ENCODE results near the gene SCTR.

Gene SCTR

DNA sequence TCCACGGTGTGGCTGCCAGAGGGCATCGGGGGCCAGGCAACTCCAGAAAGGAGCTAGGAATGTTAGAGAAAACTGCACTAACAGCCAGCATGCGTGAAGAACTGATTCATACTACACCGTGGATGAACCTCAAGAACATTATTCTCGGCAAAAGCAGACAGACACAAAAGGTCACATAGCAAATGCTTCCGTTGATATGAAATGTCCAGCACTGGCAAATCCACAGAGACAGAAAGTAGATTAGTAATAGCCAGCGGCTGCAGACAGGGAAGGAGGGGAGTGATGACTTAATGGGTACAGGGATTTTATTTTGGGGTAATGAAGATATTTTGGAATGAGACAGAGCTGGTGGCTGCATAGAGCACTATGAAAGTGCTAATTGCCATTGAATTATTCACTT, 37.4 kb downstream of the SCTR start:
- DNase-seq = no peak

DNA sequence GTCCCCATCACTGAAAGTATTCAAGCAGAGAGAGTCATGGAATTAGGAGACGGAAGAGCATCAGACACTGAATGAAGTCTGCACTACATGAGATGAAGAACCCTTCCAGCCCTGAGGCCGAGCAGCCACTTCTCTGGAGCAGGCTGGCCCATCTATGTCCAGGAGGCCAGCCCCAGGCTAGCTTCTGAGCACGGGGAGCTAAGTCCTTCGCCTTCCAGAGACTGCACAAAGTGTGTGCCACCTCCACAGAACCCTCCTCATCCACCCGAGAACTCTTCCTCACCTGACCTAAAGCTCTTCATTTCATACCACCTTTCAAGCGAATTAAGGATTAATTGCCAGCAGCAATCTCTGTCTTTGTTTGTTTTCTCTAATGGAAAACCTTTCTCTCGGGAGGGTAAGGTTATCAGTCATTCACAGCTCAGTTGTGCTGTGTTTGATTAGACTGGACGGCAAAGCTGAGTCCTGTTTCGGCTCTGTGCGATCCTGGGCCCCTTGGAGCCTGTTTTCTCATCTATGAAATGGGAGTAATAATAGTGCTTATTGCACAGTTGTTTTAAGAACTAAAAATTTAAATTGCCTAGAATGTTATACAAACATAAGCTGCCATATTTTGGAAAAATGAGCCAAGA, 38.0 kb downstream of the SCTR start:
- DNase-seq = no peak

- DNase-seq = no peak
These were observed 38.8 kb downstream of the SCTR start for GRCh38 chr2:119485336-119486110.

DNA sequence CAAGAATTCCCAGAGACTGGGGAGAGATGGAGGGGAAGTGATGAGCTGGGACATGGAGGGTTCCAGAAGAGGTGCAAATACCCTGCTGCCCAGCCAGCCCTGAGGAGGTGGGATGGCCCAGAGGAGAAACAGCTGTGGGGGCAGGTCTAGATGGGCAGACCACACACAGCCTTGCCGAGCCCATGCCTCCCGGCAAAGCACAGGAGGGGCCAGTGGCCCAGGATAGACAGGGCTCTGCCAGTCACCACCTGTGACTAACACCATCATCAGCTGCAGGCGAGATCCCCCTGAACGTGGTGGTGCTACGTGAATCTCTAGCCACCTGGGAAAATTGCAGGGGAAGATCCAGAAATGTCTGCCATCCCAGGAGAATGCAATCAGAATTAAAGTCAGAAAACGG, 39.4 kb downstream of the SCTR start:
- DNase-seq = no peak

GRCh38 chr2:119483896-119484718, 40.2 kb downstream of the SCTR start:
- DNase-seq = no peak

DNA sequence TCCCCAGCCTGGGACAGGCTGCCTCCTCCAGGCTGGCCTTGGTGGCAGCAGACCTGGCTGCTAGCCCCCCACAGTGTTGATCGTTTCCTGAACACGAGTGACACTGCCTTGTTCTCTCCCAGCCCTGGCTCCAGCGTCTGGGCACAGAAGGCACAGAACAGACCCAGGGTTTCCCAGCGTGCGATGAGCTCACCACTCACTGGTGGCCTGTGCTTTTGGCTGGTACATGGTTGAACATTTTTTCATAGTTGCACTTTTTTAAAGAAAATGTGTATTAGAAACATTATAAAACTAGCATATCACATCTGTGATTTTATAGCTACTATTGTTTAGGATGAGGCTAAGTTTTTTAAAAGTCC, 40.9 kb downstream of the SCTR start:
- DNase-seq = no peak

- peak; percentile 71 for DNase-seq
These were observed 41.5 kb downstream of the SCTR start for GRCh38 chr2:119482481-119483394.

DNA sequence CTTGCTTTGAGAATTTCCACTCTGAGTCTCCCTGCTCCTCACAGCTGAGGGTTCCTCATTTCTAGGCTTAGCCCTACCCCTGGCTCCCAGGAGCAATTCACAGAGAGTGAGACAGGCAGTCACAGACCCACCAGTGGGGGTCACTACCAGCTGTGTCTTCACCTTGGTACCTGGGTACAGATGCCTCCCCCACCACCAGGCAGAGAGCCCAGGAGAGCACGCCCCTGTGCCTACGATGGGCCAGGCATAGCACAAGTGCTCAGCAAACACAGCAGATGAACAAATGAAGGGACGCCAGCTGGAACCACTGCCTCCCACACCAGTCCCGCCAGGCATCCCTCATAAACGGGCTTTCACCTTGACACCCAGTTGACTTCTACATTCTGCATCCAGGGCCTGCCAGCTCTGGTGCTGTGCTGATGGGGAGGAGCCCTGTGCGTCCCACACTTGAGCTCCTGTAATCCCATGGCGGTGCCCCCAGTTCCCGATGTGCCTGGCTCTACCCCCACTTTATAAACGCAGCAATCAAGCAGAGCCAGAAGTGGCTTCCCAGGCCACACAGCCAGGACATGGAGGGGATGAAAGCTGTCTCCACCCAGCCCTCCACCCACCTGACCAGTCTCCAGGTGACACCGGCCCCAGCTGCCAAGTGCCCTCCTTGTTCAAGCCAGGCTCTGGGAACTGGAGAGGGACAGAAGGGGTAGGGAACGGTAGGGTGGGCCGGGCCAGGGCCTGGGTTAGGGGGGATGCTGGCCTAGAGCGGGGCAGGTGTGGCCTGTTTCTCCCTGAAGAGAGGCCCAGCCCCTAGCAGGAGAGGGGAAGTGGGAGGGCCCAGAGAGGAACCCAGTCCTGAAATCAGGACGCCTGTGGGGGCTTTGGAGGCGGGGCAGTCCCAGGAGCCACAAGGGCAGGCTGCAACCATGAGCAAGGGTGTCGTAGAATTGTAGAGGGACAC, 42.5 kb downstream of the SCTR start:
- no peak for DNase-seq

GRCh38 chr2:119480718-119481142, 43.6 kb downstream of the SCTR start:
- no peak for DNase-seq

DNA sequence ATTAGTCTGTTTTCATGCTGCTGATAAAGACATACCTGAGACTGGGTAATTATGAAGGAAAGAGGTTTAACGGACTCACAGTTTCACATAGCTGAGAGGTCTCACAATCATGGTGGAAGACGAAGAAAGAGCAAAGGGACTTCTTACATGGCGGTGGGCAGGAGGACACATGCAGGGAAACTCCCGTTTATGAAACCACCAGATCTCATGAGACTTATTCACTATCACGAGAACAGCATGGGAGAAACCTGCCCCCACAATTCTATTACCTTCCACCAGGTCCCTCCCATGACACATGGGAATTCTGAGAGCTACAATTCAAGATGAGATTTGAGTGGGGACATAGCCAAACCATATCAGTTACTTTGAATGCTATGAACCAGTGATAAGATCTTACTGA, 44.1 kb downstream of the SCTR start:
- no peak for DNase-seq

GRCh38 chr2:119478978-119479295, 45.3 kb downstream of the SCTR start:
- DNase-seq = no peak

- DNase-seq = no peak
These were observed 45.9 kb downstream of the SCTR start for GRCh38 chr2:119478188-119478977.

DNA sequence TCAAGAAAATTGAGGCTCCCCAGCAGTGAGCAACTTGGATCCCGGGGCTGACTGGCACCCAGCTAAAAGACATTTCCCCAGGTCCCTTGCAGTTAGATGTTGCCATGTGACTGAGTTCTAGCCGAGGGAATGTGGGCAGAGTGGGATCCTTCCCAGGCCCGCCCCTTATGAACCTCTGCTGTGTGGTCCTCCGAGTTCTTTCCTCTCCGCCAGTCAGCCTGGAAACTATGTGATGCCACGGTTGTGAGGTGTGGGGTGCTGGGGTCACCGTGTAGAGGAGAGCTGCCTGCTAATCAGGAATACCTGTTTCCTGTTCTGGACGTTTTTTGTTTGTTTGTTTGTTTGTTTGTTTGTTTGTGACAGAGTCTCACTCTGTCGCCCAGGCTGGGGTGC, 47.2 kb downstream of the SCTR start:
- no peak for DNase-seq

DNA sequence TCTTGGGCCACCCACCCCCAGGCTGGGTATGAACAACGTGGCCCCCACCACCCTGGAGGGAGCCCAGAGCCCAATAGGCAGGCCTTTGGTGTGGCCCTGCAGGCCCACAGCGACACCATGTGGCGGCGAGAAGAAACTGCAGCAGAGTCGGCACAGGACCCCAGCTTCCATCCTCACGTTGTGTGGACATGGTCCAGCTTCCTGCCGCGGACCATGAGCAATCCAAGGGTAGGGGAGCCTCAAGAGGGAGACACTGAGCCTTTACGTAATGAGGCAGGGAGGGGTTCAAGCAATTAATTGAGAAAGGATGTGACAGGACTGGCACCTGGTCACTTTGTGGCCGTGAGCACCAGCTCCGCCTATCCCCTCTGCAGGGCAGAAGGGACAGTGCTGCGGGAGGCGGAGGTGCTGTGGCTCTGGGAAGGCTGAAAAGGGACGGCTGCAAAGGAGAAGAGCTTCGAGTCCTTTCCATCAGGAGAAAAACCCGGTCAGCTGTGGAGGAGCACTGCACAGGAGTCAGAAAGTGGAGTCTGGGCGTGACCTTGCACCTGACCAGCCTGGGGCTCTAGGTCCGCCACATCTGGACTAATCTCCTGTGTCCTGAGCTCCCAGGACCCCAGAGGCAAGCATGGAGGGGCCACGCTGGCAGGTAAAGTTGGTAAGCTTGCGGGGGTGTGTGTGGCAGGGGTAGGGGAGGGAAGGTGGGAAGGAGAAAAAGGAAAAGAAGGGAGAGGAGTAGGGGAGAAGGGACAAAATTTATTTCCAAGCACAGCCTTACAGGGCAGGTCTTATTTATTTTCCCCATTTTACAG, 47.8 kb downstream of the SCTR start:
- DNase-seq = peak; percentile 63

GRCh38 chr2:119475857-119476244, 48.4 kb downstream of the SCTR start:
- no peak for DNase-seq

DNA sequence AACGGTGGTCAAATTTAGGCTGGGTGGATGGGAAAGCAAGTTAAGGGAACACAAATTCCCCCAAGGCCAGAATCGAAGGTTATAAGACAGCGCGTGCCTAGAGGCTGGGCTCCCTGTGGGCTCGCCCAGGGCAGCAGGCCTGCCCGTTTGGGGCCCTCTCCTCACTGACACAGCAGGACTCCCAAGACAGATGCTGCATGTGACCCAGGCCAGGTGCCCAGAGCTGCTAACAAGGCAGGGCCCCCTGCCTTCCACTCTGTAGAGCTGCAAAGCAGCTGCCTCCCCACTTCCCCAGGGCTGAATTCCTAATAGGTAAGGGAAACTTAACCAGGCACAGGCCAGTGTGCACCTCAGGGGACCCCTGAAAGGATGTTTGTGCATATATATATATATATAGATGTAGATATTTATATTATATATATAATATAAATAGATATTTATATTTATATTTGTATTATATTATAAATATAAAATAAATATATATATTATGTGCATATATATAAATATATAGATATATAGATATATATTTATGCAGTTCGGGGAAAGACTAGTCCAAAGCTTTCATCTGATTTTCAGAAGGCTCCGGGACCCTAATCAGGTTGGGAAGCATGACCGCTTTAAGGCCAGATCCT, 48.9 kb downstream of the SCTR start:
- DNase-seq = no peak

DNA sequence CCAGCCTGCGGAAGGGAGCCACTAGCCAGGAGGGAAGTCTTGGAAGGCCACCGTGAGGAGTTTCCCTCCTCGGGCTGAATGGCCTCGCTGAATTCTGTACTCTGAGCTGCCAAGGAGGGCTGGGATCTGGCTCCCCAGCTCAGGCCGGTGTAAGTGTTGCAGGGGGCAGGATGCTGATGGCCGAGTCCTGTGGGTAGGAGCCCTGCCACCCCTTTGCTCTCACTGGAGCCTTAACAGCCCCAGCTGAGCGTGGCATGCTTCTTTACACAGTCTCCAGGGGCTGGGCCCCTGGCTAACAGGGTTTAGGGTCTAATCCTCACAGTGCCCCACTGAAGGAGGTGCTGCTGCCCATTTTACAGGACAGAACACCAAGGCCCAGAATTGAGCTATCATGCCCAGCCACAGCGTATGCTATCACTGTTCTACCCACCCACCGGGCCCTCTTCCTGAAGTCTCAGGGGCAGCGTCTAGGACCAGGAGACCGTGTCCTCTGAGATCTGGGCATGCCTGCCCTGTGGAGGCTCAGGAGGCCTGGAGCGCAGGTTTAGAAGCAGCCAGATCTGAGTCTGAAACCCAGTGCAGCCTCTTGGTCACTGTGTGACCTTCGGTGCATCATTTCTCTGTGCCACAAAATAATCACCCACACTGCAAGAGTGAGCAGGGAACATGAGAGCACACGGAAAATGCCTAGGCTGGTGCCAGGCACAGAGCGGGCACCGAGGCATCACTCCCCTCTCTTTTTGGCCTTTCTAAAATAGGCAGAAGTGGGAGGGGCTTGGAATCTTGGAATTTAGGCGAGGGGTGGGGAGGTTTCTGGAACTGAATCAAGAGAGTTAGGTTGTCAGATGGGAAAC, 49.7 kb downstream of the SCTR start:
- no peak for DNase-seq

GRCh38 chr2:119473621-119474370, 50.5 kb downstream of the SCTR start:
- no peak for DNase-seq
